Stomach (tissue), 9 donors: ENCODE results near the gene PCDHB11. TPM values are rescaled to one million over a fixed set of nuclear protein-coding genes. Genes with fewer than 3 reads are reported as not detected.
"Not testable (repeated sequence)": the region's sequence is repeated elsewhere in the genome, so short reads cannot be mapped to it uniquely, and the experiment has no call there.

Experiments
- DNase-seq, 2 donors: peaks; one replicate each; pipeline versions ENCODE4 v3.0.0 to v3.0.0-alpha.2; 2013 to 2019
- H3K27ac ChIP-seq, 5 donors: fragments of 200-600 bp in 4 of 5; sonication (generic) in 4 of 5; one replicate each; pipeline ENCODE4 v1.5.1; 2013 to 2019; ENCODE audit warnings: mild to moderate bottlenecking in 1 of 5, moderate library complexity in 1 of 5
- H3K27me3 ChIP-seq, 3 donors: fragments of 200-600 bp; sonication (generic); one replicate each; pipeline ENCODE4 v1.5.1; 2017 to 2019; ENCODE audit warnings: mixed run types in 1 of 3
- H3K36me3 ChIP-seq, 4 donors: fragments of 200-600 bp; sonication (generic); 1 replicate in 3 of 4; 2 replicates in 1 of 4; pipeline ENCODE4 v1.5.1; 2016 to 2019
- H3K4me1 ChIP-seq, 4 donors: fragments of 200-600 bp; sonication (generic); one replicate each; pipeline ENCODE4 v1.5.1; 2016 to 2019
- H3K4me3 ChIP-seq, 4 donors: fragments of 200-600 bp; sonication (generic) in 3 of 4; one replicate each; pipeline ENCODE4 v1.5.1; 2016 to 2019; ENCODE audit warnings: mild to moderate bottlenecking in 1 of 4
- H3K9me3 ChIP-seq, 4 donors: fragments of 200-600 bp; sonication (generic); one replicate each; pipeline ENCODE4 v1.5.1; 2016 to 2019
- EP300 ChIP-seq: sonication (generic); formaldehyde crosslinking; IDR thresholded peaks from one replicate; pipeline ENCODE4 v1.6.1; 2017; ENCODE audit warnings: antibody characterized with exemption
- POLR2A ChIP-seq, 4 donors: fragments of 450-650 bp; IDR thresholded peaks; one replicate each; pipeline ENCODE4 v1.6.1; 2016; ENCODE audit warnings: antibody characterized with exemption in 4 of 4, control low read depth in 2 of 4, mild to moderate bottlenecking in 1 of 4, moderate library complexity in 1 of 4
- POLR2AphosphoS5 ChIP-seq, 3 donors: sonication (generic); formaldehyde crosslinking; IDR thresholded peaks; one replicate each; pipeline ENCODE4 v1.6.1; 2016; ENCODE audit warnings: antibody characterized with exemption in 3 of 3
- WGBS, 5 donors: extraction: QIAGEN DNeasy Blood & Tissue Kit in 3 of 5; methylation state at CpG; one replicate each; pipeline versions ENCODE4 v1.1.5 to v1.1.7; 2013 to 2018; 5-methylcytosine and 5-hydroxymethylcytosine counted together
- intact Hi-C: fragments of 100-400 bp; cut with DNase I; formaldehyde crosslinking; loops from one replicate; pipeline ENCODE4 v1.15.1; 2023; ENCODE audit warnings: low total_unique reads
- polyA plus RNA-seq, 3 donors: library from polyadenylated mRNA; stranded (reverse); fragments of 200-250 nt; gene quantifications; one replicate each; pipeline ENCODE4 v1.2.3, GENCODE V29; 2013
- total RNA-seq, 5 donors: library from RNA; depleted of rRNA; stranded (reverse); fragments of >200 nt; gene quantifications; one replicate each; pipeline versions ENCODE4 v1.1.0 to v1.2.3, GENCODE V29; 2014 to 2016
- TF ChIP-seq, protein P1 (sequence below), 7 experiments: fragments of 450-650 bp in 4 of 7; fragments of 200-600 bp in 3 of 7; sonication (generic) in 3 of 7; IDR thresholded peaks; one replicate each; pipeline ENCODE4 v1.5.1; 2016 to 2019; ENCODE audit warnings: antibody characterized with exemption in 7 of 7, control low read depth in 2 of 7, mild to moderate bottlenecking in 1 of 7
- donor health status: healthy with polysubstance abuse.
- donor health status: Bipolar disorder and iron deficiency.
- donor health status: healthy.

PCDHB11 gene
- total and polyA plus RNA-seq, 8 donors, result 0.12 to 4.4 (median 0.97) TPM; not detected in 2

GRCh38 chr5:141180313-141180712 is 19.1 kb upstream of the PCDHB11 start:
- no peaks in the 10 kb centered on the region for H3K36me3 ChIP-seq
- no peak for DNase-seq
- TF ChIP-seq, protein P1, sequence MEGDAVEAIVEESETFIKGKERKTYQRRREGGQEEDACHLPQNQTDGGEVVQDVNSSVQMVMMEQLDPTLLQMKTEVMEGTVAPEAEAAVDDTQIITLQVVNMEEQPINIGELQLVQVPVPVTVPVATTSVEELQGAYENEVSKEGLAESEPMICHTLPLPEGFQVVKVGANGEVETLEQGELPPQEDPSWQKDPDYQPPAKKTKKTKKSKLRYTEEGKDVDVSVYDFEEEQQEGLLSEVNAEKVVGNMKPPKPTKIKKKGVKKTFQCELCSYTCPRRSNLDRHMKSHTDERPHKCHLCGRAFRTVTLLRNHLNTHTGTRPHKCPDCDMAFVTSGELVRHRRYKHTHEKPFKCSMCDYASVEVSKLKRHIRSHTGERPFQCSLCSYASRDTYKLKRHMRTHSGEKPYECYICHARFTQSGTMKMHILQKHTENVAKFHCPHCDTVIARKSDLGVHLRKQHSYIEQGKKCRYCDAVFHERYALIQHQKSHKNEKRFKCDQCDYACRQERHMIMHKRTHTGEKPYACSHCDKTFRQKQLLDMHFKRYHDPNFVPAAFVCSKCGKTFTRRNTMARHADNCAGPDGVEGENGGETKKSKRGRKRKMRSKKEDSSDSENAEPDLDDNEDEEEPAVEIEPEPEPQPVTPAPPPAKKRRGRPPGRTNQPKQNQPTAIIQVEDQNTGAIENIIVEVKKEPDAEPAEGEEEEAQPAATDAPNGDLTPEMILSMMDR (IDR thresholded peaks at IDR 0.05), result no peak
- no peak for TF ChIP-seq EP300
- no peak for TF ChIP-seq POLR2AphosphoS5 (IDR thresholded peaks at IDR 0.05)
- no peak for TF ChIP-seq POLR2A (IDR thresholded peaks at IDR 0.05)
- no peak overlapping the region for H3K4me3 ChIP-seq
- peaks cover 0 to 71% (median 18%) of the 10 kb centered on the region in 3 donors for H3K27me3 ChIP-seq
- no peak overlapping the region for H3K27ac ChIP-seq
- 25 to 89% (median 44%) methylated on average over 1 of the region's 1 CpG for WGBS, 5 donors
- no peaks in the 10 kb centered on the region for H3K4me1 ChIP-seq
- H3K9me3 ChIP-seq, result peaks cover 6 to 83% (median 74%) of the 10 kb centered on the region in 4 donors
- intact Hi-C loops, result no loop called here

DNA sequence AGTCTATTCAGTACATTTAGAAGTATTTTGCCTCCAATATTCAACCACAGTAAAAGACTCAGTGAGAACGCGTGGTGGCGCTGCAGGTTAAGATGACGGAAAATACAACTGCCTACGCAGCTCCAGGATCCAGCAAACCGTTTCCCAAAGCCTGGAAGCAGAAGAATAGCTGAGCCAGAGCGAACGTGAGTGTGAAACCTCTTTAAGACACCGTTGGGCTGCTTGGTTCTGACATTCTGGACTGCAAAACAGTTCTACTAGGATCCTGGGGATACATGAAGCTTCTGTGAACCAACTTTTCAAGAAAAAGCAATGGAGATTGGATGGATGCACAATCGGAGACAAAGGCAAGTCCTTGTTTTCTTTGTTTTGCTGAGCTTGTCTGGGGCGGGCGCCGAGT is 17.2 kb upstream of the PCDHB11 start, which contains the start of gene PCDHB16:
TSS of gene PCDHB16 (plus strand) at position 140 of the 400 bp plus-strand sequence. CDS start at position 313, 173 bp downstream.
- intact Hi-C loops, result no loop called here
- no peaks in the 10 kb centered on the region for H3K4me1 ChIP-seq
- WGBS, 5 donors, result 15 to 24% (median 16%) methylated on average over 13 of the region's 13 CpGs
- DNase-seq, result peak in 1 of 2 donors; percentile 58
- peaks cover 0 to 60% (median 12%) of the 10 kb centered on the region in 3 donors for H3K27me3 ChIP-seq
- no peaks in the 10 kb centered on the region for H3K36me3 ChIP-seq
- H3K4me3 ChIP-seq, result peak within 1 kb of the TSS; percentile 18 to 28 (median 23)
- TF ChIP-seq, protein P1 (IDR thresholded peaks at IDR 0.05), result no peak
- TF ChIP-seq POLR2AphosphoS5 (IDR thresholded peaks at IDR 0.05) (no peak), POLR2A (IDR thresholded peaks at IDR 0.05) (no peak), EP300 (no peak)
- peak within 1 kb of the TSS in 1 of 5 donors; percentile 59 for H3K27ac ChIP-seq
- H3K9me3 ChIP-seq, result peaks cover 6 to 82% (median 69%) of the 10 kb centered on the region in 4 donors

DNA sequence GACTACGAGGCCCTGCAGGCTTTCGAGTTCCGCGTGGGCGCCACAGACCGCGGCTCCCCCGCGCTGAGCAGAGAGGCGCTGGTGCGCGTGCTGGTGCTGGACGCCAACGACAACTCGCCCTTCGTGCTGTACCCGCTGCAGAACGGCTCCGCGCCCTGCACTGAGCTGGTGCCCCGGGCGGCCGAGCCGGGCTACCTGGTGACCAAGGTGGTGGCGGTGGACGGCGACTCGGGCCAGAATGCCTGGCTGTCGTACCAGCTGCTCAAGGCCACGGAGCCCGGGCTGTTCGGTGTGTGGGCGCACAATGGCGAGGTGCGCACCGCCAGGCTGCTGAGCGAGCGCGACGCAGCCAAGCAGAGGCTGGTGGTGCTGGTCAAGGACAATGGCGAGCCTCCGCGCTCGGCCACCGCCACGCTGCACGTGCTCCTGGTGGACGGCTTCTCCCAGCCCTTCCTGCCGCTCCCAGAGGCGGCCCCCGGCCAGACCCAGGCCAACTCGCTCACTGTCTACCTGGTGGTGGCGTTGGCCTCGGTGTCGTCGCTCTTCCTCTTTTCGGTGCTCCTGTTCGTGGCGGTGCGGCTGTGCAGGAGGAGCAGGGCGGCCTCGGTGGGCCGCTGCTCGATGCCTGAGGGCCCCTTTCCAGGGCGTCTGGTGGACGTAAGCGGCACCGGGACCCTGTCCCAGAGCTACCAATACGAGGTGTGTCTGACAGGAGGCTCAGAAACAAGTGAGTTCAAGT is 15.1 kb upstream of the PCDHB11 start:
- DNase-seq, H3K36me3 ChIP-seq, H3K4me1 ChIP-seq, intact Hi-C loops, H3K4me3 ChIP-seq, H3K27ac ChIP-seq: not testable (repeated sequence)
- 26 to 47% (median 37%) methylated on average over 15 to 45 of the region's 69 CpGs for WGBS, 5 donors
- peaks cover 10 to 82% (median 69%) of the 10 kb centered on the region in 4 donors for H3K9me3 ChIP-seq
- H3K27me3 ChIP-seq, result peaks cover 0 to 58% (median 3%) of the 10 kb centered on the region in 3 donors

GRCh38 chr5:141186897-141187512 is 12.4 kb upstream of the PCDHB11 start, which contains the start of gene PCDHB9:
TSS of gene PCDHB9 (plus strand) at chr5:141187161. CDS start at chr5:141187319, 158 bp downstream.
- peak in 1 of 2 donors; percentile 13 for DNase-seq
- TF ChIP-seq POLR2AphosphoS5 (IDR thresholded peaks at IDR 0.05) (no peak), EP300 (no peak)
- TF ChIP-seq, protein P1 (IDR thresholded peaks at IDR 0.05), result peak in 1 of 7 experiments; percentile 10
- peaks cover 16 to 94% (median 83%) of the 10 kb centered on the region in 4 donors for H3K9me3 ChIP-seq
- H3K4me1 ChIP-seq, result no peaks in the 10 kb centered on the region
- no peak within 1 kb of the TSS for H3K27ac ChIP-seq
- intact Hi-C loops, result no loop called here
- WGBS, 5 donors, result 14 to 23% (median 16%) methylated on average over 8 to 9 of the region's 9 CpGs
- peaks cover 0 to 65% (median 3%) of the 10 kb centered on the region in 3 donors for H3K27me3 ChIP-seq
- H3K4me3 ChIP-seq, result no peak within 1 kb of the TSS
- no peaks in the 10 kb centered on the region for H3K36me3 ChIP-seq

DNA sequence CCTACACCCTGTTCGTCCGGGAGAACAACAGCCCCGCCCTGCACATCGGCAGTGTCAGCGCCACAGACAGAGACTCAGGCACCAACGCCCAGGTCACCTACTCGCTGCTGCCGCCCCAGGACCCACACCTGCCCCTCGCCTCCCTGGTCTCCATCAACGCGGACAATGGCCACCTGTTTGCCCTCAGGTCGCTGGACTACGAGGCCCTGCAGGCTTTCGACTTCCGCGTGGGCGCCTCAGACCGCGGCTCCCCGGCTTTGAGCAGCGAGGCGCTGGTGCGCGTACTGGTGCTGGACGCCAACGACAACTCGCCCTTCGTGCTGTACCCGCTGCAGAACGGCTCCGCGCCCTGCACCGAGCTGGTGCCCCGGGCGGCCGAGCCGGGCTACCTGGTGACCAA is 10.7 kb upstream of the PCDHB11 start:
- H3K27ac ChIP-seq, DNase-seq, intact Hi-C loops, H3K4me1 ChIP-seq, H3K36me3 ChIP-seq, H3K4me3 ChIP-seq: not testable (repeated sequence)
- peaks cover 16 to 91% (median 81%) of the 10 kb centered on the region in 4 donors for H3K9me3 ChIP-seq
- WGBS, 5 donors, result 22 to 42% (median 37%) methylated on average over 2 to 27 of the region's 37 CpGs
- H3K27me3 ChIP-seq, result peaks cover 0 to 51% (median 3%) of the 10 kb centered on the region in 3 donors

DNA sequence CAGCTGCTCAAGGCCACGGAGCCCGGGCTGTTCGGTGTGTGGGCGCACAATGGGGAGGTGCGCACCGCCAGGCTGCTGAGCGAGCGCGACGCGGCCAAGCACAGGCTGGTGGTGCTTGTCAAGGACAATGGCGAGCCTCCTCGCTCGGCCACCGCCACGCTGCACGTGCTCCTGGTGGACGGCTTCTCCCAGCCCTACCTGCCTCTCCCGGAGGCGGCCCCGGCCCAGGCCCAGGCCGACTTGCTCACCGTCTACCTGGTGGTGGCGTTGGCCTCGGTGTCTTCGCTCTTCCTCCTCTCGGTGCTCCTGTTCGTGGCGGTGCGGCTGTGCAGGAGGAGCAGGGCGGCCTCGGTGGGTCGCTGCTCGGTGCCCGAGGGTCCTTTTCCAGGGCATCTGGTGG is 10.3 kb upstream of the PCDHB11 start:
- intact Hi-C loops, DNase-seq: not testable (repeated sequence)
- WGBS, 5 donors, result 25 to 58% (median 35%) methylated on average over 7 to 29 of the region's 35 CpGs

More for the DNA sequence above, 10.3 kb upstream of the PCDHB11 start:
- H3K36me3 ChIP-seq, H3K27ac ChIP-seq, H3K4me1 ChIP-seq, H3K4me3 ChIP-seq: not testable (repeated sequence)
- Histone ChIP-seq H3K27me3 (peaks cover 0 to 50% (median 3%) of the 10 kb centered on the region in 3 donors), H3K9me3 (peaks cover 16 to 88% (median 79%) of the 10 kb centered on the region in 4 donors)
